ENCODE data around the gene OR2J1.
"Not testable (repeated sequence)": the region's sequence is repeated elsewhere in the genome, so short reads cannot be mapped to it uniquely, and the experiment has no call there.

Gene OR2J1

DNA sequence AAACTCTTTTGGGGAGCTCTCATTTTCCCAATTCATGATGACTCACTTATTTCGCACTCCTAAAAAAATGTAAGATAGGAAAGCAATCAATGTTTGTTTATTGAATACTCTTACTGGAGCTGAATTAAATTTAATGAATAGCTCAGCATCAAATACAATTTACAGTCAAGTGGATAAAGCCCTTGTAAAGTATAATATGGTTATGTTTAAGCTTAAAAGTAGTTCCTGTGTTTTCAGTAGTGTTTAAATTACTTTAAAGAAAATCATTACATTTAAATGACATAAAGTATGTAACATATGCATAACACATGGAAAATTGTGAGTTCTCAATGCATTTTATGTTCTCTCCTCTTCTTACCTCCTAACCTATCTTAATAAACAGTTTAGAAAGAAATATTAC is 12.1 kb upstream of the OR2J1 start, which contains the start of gene OR2B3:
OR2B3 (minus strand) TSS at position 101 of the 400 bp plus-strand sequence; CDS start at position 36, 65 bp downstream.
- ChIA-PET CTCF (no interaction called here), POLR2A (no interaction called here)
- TF ChIP-seq, protein P1, sequence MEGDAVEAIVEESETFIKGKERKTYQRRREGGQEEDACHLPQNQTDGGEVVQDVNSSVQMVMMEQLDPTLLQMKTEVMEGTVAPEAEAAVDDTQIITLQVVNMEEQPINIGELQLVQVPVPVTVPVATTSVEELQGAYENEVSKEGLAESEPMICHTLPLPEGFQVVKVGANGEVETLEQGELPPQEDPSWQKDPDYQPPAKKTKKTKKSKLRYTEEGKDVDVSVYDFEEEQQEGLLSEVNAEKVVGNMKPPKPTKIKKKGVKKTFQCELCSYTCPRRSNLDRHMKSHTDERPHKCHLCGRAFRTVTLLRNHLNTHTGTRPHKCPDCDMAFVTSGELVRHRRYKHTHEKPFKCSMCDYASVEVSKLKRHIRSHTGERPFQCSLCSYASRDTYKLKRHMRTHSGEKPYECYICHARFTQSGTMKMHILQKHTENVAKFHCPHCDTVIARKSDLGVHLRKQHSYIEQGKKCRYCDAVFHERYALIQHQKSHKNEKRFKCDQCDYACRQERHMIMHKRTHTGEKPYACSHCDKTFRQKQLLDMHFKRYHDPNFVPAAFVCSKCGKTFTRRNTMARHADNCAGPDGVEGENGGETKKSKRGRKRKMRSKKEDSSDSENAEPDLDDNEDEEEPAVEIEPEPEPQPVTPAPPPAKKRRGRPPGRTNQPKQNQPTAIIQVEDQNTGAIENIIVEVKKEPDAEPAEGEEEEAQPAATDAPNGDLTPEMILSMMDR (IDR thresholded peaks at IDR 0.05; ENCODE audit: insufficient read depth, low read length, missing control alignments) = no peak
- no peak for DNase-seq (ENCODE audit: low read depth, low spot score)
- H3K4me3 ChIP-seq (ENCODE audit: low read depth, low read length) = no peak within 1 kb of the TSS

DNA sequence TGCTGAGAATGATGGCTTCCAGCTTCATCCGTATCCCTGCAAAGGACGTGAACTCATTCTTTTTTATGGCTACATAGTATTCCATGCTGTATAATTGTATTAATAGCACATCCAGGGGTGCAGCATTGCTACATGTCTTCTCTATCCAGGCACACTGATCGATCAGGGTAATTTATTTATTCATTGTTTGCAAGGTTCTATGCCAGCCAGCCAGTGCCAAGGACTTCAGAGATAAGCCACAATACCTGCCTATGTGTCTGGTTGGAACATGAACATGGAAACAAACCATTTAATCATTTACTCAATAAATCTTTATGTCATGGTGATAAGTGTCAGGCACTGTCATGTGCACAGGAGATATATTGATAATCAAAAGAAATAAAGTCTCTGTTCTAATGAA is 6.3 kb upstream of the OR2J1 start:
- ChIA-PET POLR2A (no interaction called here), CTCF (no interaction called here)
- TF ChIP-seq, protein P1 (IDR thresholded peaks at IDR 0.05; ENCODE audit: insufficient read depth, low read length, missing control alignments) = no peak
- H3K4me3 ChIP-seq (ENCODE audit: low read depth, low read length) = no peak overlapping the region
- no peak for DNase-seq (ENCODE audit: low read depth, low spot score)

DNA sequence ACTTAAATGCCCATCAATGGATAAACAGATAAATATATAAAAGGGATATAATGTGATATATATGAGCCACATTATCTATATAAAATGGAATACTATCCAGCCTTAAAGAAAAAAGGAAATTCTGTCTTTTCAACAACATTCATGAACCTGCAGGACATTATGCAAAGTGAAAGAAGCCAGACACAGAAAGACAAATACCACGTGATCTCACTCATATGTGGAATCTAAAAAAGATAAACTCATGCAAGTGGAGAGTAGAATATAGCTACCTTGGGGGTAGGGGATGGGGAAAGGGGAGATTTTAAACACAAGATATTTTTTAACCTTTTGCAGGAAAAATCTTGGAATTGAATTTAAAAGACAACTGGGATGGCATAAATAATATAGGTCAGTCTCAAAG is 1.5 kb upstream of the OR2J1 start:
- TF ChIP-seq, protein P1 (IDR thresholded peaks at IDR 0.05; ENCODE audit: insufficient read depth, low read length, missing control alignments) = no peak
- no peak overlapping the region for H3K4me3 ChIP-seq (ENCODE audit: low read depth, low read length)
- ChIA-PET POLR2A (no interaction called here), CTCF (no interaction called here)
- DNase-seq (ENCODE audit: low read depth, low spot score) = no peak

DNA sequence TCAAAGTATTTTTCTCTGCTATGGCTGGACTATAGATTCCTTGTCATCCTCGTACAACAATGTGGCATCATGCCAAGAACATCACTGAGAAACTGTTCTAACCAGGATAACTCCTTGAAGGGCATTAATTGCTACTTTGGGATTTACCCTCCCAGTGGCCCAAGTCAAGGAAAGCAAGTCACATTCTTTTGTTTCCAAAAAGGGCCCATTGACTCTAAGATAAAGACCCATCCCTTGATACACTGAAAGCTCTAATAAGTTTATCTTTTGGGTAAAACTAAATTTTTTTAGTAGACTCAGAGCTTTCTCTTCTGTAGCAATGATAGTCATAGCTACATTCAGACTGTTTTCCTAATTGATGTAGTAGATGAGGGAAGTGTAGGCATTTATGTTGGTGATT is 8.5 kb downstream of the OR2J1 start, which contains the start of gene OR2J3:
OR2J3 (plus strand) TSS at position 301 of the 400 bp plus-strand sequence. CDS start 3,833 bp downstream, outside the sequence.
- TF ChIP-seq, protein P1 (IDR thresholded peaks at IDR 0.05; ENCODE audit: insufficient read depth, low read length, missing control alignments) = no peak
- no peak for DNase-seq (ENCODE audit: low read depth, low spot score)
- CTCF ChIA-PET = no interaction called here
- POLR2A ChIA-PET = no interaction called here
- H3K4me3 ChIP-seq (ENCODE audit: low read depth, low read length) = no peak within 1 kb of the TSS

DNA sequence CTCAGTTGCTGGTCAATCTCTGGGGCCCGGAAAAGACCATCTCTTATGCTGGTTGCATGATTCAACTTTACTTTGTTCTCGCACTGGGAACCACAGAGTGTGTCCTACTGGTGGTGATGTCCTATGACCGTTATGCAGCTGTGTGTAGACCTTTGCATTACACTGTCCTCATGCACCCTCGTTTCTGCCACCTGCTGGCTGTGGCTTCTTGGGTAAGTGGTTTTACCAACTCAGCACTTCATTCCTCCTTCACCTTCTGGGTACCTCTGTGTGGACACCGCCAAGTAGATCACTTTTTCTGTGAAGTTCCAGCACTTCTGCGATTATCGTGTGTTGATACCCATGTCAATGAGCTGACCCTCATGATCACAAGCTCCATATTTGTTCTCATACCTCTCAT is 12.8 kb downstream of the OR2J1 start:
- POLR2A ChIA-PET = no interaction called here
- TF ChIP-seq, protein P1 (IDR thresholded peaks at IDR 0.05; ENCODE audit: insufficient read depth, low read length, missing control alignments) = no peak
- no peak overlapping the region for H3K4me3 ChIP-seq (ENCODE audit: low read depth, low read length)
- CTCF ChIA-PET = no interaction called here
- DNase-seq (ENCODE audit: low read depth, low spot score) = no peak

DNA sequence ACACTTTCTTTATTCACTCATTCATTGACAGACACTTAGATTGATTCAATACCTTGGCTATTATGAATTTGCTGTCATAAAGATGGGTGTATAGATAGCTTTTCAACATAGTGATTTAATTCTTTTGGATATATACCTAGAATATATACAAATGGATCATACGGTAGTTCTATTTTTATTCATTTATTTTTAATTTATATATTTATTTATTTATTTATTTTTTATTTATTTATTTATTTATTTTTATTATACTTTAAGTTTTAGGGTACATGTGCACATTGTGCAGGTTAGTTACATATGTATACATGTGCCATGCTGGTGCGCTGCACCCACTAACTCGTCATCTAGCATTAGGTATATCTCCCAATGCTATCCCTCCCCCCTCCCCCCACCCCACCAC is 15.7 kb downstream of the OR2J1 start:
- POLR2A ChIA-PET; CTCF ChIA-PET; H3K4me3 ChIP-seq (ENCODE audit: low read depth, low read length); DNase-seq (ENCODE audit: low read depth, low spot score): not testable (repeated sequence)

DNA sequence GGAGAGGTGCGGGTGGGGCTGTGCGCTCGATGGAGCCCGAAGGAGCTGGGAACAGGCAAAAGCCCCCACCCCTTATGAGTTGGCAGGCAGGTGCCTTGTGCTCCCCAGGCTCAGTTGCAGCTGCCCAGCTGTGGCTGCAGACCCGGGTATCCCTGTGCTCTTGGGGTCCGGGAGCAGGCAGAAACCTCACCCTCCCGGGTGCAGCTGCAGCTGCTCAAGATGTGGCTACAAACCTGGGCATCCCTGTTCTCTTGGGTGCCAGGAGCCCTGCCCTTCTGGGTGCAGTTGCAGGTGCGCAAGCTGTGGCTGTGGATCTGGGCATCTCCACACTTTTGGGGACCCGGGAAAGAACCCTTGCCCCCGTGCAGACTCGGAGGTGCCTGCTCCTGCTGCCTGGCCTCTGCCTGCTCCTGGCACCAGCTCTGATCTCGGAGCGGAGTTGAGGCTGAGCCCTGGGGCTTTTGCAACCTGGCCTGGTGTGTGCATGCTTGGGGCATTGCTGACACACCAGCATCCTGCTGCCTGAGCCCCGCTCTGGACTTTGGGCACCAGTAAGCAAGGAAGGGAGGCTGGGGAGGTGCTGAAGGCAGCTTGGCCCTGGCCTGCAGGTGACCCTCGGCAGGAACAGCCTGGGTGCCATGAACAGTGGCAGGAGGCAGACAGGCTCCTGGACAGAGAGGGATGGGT is 30.2 kb downstream of the OR2J1 start:
- DNase-seq (ENCODE audit: low read depth, low spot score) = no peak
- TF ChIP-seq, protein P1 (IDR thresholded peaks at IDR 0.05; ENCODE audit: insufficient read depth, low read length, missing control alignments) = no peak
- H3K4me3 ChIP-seq (ENCODE audit: low read depth, low read length) = no peak overlapping the region
- ChIA-PET POLR2A (no interaction called here), CTCF (no interaction called here)
